ENCODE measurements around the gene LTA.

LTA gene

GRCh38 chr6:31621320-31621939, 49.3 kb downstream of the LTA start:
- Histone ChIP-seq H3K27me3 (ENCODE audit: control insufficient read depth, insufficient read depth, low read length) (no peaks in the 10 kb centered on the region), H3K9ac (ENCODE audit: low read depth, low read length) (peak overlapping the region; percentile 93), H3K4me1 (ENCODE audit: control insufficient read depth, insufficient read depth, low read length) (peaks cover 13% of the 10 kb centered on the region), H3K9me3 (ENCODE audit: control insufficient read depth, insufficient read depth, low read length) (no peaks in the 10 kb centered on the region), H3K4me3 (ENCODE audit: low read depth, low read length) (peak overlapping the region; percentile 84), H3K27ac (ENCODE audit: low read depth, low read length) (peak overlapping the region; percentile 99), H3K36me3 (ENCODE audit: control insufficient read depth, insufficient read depth, low read length) (peaks cover 48% of the 10 kb centered on the region)

- Histone ChIP-seq H3K4me1 (ENCODE audit: control insufficient read depth, insufficient read depth, low read length) (peaks cover 13% of the 10 kb centered on the region), H3K9me3 (ENCODE audit: control insufficient read depth, insufficient read depth, low read length) (no peaks in the 10 kb centered on the region), H3K36me3 (ENCODE audit: control insufficient read depth, insufficient read depth, low read length) (peaks cover 54% of the 10 kb centered on the region), H3K27ac (ENCODE audit: low read depth, low read length) (peak overlapping the region; percentile 99), H3K4me3 (ENCODE audit: low read depth, low read length) (peak overlapping the region; percentile 84), H3K9ac (ENCODE audit: low read depth, low read length) (peak overlapping the region; percentile 93), H3K27me3 (ENCODE audit: control insufficient read depth, insufficient read depth, low read length) (no peaks in the 10 kb centered on the region)
These were observed 49.9 kb downstream of the LTA start for GRCh38 chr6:31621991-31622390.

GRCh38 chr6:31622684-31623091, 50.6 kb downstream of the LTA start:
- Histone ChIP-seq H3K9me3 (ENCODE audit: control insufficient read depth, insufficient read depth, low read length) (no peaks in the 10 kb centered on the region), H3K4me3 (ENCODE audit: low read depth, low read length) (peak overlapping the region; percentile 84), H3K4me1 (ENCODE audit: control insufficient read depth, insufficient read depth, low read length) (peaks cover 13% of the 10 kb centered on the region), H3K27me3 (ENCODE audit: control insufficient read depth, insufficient read depth, low read length) (no peaks in the 10 kb centered on the region), H3K9ac (ENCODE audit: low read depth, low read length) (no peak overlapping the region; the same call in 1 of the 2 replicates), H3K27ac (ENCODE audit: low read depth, low read length) (no peak overlapping the region), H3K36me3 (ENCODE audit: control insufficient read depth, insufficient read depth, low read length) (peaks cover 61% of the 10 kb centered on the region)

Data from HUES48 (cell line).